Tibial artery (tissue), 4 donors: ENCODE data around the gene CFAP52.
"Not testable (repeated sequence)": the region's sequence is repeated elsewhere in the genome, so short reads cannot be mapped to it uniquely, and the experiment has no call there.

Experiments used
- DNase-seq, 2 donors: peaks; one replicate each; pipeline ENCODE4 v3.0.0-alpha.2; 2019
- H3K27ac ChIP-seq, 2 donors: fragments of 200-600 bp; sonication (generic) in 1 of 2; 1 replicate in 1 of 2; 2 replicates in 1 of 2; pipeline ENCODE4 v1.5.1; 2018 to 2019; ENCODE audit warnings: mild to moderate bottlenecking in 1 of 2
- H3K27me3 ChIP-seq, 2 donors: fragments of 200-600 bp; sonication (generic) in 1 of 2; one replicate each; pipeline versions ENCODE4 v1.5.1 to v1.6.0; 2016 to 2019
- H3K36me3 ChIP-seq, 3 donors: fragments of 200-600 bp; sonication (generic) in 2 of 3; one replicate each; pipeline ENCODE4 v1.5.1; 2016 to 2019; ENCODE audit warnings: mild to moderate bottlenecking in 2 of 3
- H3K4me1 ChIP-seq, 4 donors: fragments of 200-600 bp; sonication (generic) in 2 of 4; 1 replicate in 3 of 4; 2 replicates in 1 of 4; pipeline ENCODE4 v1.5.1; 2016 to 2019
- H3K4me3 ChIP-seq, 2 donors: fragments of 200-600 bp; sonication (generic) in 1 of 2; 1 replicate in 1 of 2; 2 replicates in 1 of 2; pipeline ENCODE4 v1.5.1; 2018 to 2019; ENCODE audit warnings: mild to moderate bottlenecking in 2 of 2
- H3K9me3 ChIP-seq, 3 donors: fragments of 200-600 bp; sonication (generic) in 1 of 3; one replicate each; pipeline ENCODE4 v1.5.1; 2016 to 2019
- intact Hi-C: fragments of 100-400 bp; cut with DNase I; formaldehyde crosslinking; loops from one replicate; pipeline ENCODE4 v1.15.0; 2023; ENCODE audit warnings: low total_unique reads
- TF ChIP-seq, protein P1 (sequence below), 2 experiments: fragments of 200-600 bp in 1 of 2; fragments of 450-650 bp in 1 of 2; IDR thresholded peaks; one replicate each; pipeline ENCODE4 v1.5.1; 2017 to 2019; ENCODE audit warnings: antibody characterized with exemption in 2 of 2, mild to moderate bottlenecking in 1 of 2, moderate library complexity in 1 of 2

Gene CFAP52

DNA sequence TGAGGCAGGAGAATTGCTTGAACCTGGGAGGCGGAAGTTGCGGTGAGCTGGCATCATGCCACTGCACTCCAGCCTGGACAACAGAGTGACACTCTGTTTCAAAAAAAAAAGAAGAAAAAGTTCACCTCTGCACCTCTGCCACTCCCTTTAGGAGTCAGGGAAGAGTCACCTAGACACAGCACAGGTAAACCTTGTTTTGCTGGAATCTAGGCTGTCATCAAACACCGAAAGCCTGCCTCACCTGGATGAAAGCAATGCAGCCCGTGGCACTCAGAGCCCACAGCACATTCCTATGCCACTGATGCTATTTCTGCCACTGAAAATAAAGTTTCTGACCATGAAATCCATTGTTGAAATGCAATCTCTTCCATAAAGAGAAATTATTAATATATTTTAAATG is 22.2 kb downstream of the CFAP52 start:
- peaks cover 0 to 14% of the 10 kb centered on the region in 2 donors for H3K27me3 ChIP-seq
- H3K27ac ChIP-seq = no peak overlapping the region
- H3K4me3 ChIP-seq = no peak overlapping the region
- DNase-seq = no peak
- H3K4me1 ChIP-seq = no peaks in the 10 kb centered on the region
- intact Hi-C loops = no loop called here
- H3K36me3 ChIP-seq = no peaks in the 10 kb centered on the region
- H3K9me3 ChIP-seq = no peaks in the 10 kb centered on the region
- TF ChIP-seq, protein P1, sequence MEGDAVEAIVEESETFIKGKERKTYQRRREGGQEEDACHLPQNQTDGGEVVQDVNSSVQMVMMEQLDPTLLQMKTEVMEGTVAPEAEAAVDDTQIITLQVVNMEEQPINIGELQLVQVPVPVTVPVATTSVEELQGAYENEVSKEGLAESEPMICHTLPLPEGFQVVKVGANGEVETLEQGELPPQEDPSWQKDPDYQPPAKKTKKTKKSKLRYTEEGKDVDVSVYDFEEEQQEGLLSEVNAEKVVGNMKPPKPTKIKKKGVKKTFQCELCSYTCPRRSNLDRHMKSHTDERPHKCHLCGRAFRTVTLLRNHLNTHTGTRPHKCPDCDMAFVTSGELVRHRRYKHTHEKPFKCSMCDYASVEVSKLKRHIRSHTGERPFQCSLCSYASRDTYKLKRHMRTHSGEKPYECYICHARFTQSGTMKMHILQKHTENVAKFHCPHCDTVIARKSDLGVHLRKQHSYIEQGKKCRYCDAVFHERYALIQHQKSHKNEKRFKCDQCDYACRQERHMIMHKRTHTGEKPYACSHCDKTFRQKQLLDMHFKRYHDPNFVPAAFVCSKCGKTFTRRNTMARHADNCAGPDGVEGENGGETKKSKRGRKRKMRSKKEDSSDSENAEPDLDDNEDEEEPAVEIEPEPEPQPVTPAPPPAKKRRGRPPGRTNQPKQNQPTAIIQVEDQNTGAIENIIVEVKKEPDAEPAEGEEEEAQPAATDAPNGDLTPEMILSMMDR (IDR thresholded peaks at IDR 0.05) = no peak

DNA sequence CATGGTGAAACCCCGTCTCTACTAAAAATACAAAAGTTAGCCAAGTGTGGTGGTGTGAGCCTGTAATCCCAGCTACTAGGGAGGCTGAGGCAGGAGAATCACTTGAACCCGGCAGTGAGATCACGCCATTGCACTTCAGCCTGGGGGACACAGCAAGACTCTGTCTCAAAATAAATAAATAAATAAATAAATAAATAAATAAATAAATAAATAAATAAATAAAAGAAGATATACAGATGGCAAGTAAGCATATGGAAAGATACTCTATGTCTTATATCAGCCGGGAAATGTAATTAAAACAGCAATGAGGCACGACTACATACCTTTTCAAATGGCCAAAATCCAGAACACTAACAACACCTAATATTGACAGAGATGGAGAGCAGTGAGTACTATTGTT is 28.1 kb downstream of the CFAP52 start:
- H3K4me1 ChIP-seq, intact Hi-C loops, H3K27ac ChIP-seq, H3K27me3 ChIP-seq, DNase-seq, H3K4me3 ChIP-seq, H3K9me3 ChIP-seq, H3K36me3 ChIP-seq: not testable (repeated sequence)

DNA sequence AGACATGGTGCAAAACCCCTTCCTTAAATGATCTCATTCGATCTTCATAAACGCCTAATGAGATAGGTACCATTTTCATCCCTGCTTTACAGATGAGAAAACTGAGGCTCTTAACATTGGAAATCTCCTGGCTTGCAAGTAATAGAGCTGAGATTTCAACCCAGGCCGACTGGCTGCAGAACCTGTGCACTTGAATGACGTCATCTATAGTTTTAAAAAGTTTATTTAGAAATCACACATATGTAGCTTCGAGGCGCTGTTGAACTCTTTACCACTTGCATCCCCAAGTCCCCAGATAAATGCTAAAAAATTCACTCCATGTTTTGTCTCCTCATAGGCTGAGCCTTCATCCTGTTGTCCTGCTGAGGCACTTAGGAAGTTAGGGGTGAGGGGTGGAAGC is 30.0 kb downstream of the CFAP52 start:
- Histone ChIP-seq H3K4me3 (no peak overlapping the region), H3K27ac (no peak overlapping the region), H3K4me1 (no peaks in the 10 kb centered on the region), H3K9me3 (no peaks in the 10 kb centered on the region), H3K27me3 (peaks cover 0 to 3% of the 10 kb centered on the region in 2 donors), H3K36me3 (no peaks in the 10 kb centered on the region)
- no peak for DNase-seq
- intact Hi-C loops = no loop called here
- TF ChIP-seq, protein P1 (IDR thresholded peaks at IDR 0.05) = no peak

DNA sequence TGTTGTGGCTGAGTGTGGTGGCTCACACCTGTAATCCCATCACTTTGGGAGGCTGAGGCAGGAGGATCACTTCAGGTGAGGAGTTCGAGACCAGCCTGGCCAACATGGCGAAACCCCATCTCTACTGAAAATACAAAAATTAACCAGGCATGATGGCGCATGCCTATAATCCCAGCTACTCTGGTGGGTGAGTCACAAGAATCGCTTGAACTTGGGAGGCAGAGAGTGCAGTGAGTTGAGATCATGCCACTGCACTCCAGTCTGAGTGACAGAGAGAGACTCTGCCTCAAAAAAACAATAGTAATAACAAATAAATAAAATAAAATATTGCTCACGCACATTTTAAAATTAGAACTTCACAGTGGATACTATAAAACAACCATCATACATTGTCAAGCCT is 30.6 kb downstream of the CFAP52 start:
- H3K27ac ChIP-seq, H3K27me3 ChIP-seq, intact Hi-C loops, H3K36me3 ChIP-seq, H3K4me1 ChIP-seq, DNase-seq, H3K9me3 ChIP-seq, H3K4me3 ChIP-seq: not testable (repeated sequence)

DNA sequence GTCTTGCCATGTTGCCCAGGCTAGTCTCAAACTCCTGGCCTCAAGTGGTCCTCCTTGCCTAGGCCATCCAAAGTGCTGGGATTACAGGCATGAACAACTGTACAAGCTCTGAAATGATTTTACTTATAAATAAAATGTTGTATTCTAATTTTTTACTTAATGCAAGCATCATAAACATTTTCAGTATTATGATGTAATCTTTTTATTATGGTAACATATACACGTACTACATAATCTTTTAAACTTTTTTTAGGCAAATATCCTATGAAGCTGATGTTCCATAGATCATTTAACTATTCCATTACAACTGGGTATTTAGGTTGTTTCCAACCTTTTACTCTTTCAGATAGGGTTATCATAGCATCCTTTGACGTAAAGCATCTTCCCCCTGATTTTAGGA is 35.1 kb downstream of the CFAP52 start:
- TF ChIP-seq, protein P1 (IDR thresholded peaks at IDR 0.05) = no peak
- intact Hi-C loops = no loop called here
- Histone ChIP-seq H3K27me3 (no peaks in the 10 kb centered on the region), H3K9me3 (no peaks in the 10 kb centered on the region), H3K4me1 (no peaks in the 10 kb centered on the region), H3K27ac (no peak overlapping the region), H3K36me3 (no peaks in the 10 kb centered on the region), H3K4me3 (no peak overlapping the region)
- no peak for DNase-seq

DNA sequence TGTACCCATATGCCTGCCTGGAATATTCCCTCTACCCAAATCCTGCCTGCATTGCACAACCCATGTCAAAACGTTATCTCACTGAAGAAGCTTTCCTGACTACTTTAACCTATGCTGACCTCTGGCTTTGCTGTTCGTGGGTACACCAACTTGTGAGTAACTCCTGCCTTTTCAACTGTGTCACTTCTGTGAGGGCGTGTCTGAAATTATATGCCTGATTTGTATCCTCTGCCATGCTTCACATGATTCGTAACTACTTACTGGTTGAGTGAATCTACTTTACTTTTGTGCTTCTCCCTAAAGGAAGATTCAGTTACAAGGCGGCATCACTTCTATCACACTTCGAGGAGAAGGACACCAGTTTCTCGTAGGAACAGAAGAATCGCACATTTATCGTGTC is 35.6 kb downstream of the CFAP52 start:
- no peak overlapping the region for H3K4me3 ChIP-seq
- TF ChIP-seq, protein P1 (IDR thresholded peaks at IDR 0.05) = no peak

DNA sequence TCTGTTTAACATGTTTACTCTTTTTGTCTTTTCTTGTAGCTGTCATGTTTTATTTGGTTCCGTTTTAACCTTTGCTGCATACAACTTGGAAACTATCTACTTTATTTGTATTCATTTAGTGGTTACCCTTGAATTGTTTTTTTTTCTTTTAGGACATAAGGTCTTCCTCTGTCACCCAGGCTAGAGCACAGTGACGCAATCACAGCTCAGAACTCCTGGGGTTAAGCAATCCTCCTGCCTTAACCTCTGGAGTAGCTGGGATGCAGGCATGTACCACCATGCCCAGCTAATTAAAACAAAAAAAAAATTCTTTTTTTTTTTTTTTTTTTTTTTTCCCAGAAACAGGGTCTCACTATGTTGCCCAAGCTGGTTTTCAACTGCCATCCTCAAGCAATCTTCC is 39.0 kb downstream of the CFAP52 start:
- no peak for DNase-seq
- intact Hi-C loops = no loop called here
- H3K27ac ChIP-seq = no peak overlapping the region
- H3K4me3 ChIP-seq = no peak overlapping the region
- no peaks in the 10 kb centered on the region for H3K9me3 ChIP-seq
- no peaks in the 10 kb centered on the region for H3K4me1 ChIP-seq
- no peaks in the 10 kb centered on the region for H3K27me3 ChIP-seq
- no peaks in the 10 kb centered on the region for H3K36me3 ChIP-seq
- TF ChIP-seq, protein P1 (IDR thresholded peaks at IDR 0.05) = no peak

More for the DNA sequence above, 35.6 kb downstream of the CFAP52 start:
- Histone ChIP-seq H3K4me1 (no peaks in the 10 kb centered on the region), H3K27me3 (no peaks in the 10 kb centered on the region), H3K27ac (no peak overlapping the region), H3K36me3 (no peaks in the 10 kb centered on the region), H3K9me3 (no peaks in the 10 kb centered on the region)
- intact Hi-C loops = no loop called here
- no peak for DNase-seq
